Trophoblast cell (in vitro differentiated cells and primary cell): Measurements from ENCODE around the gene CKMT1A.
"Not testable (repeated sequence)": the region's sequence is repeated elsewhere in the genome, so short reads cannot be mapped to it uniquely, and the experiment has no call there.

Source experiments
- DNase-seq, 2 donors: peaks; one replicate each; pipeline ENCODE4 v3.0.0-alpha.2; 2016
- H2AFZ ChIP-seq: 2 replicates; pipeline ENCODE4 v1.6.1; 2013; ENCODE audit warnings: low read length, moderate library complexity, mild to moderate bottlenecking; ENCODE audit not compliant: insufficient read depth, poor library complexity
- H2AK5ac ChIP-seq: 2 replicates; pipeline ENCODE4 v1.6.1; 2013; ENCODE audit warnings: mild to moderate bottlenecking, low read length
- H2BK120ac ChIP-seq: 2 replicates; pipeline ENCODE4 v1.6.1; 2013; ENCODE audit warnings: low read length, mild to moderate bottlenecking, moderate library complexity; ENCODE audit not compliant: insufficient read depth, poor library complexity
- H2BK12ac ChIP-seq: 2 replicates; pipeline ENCODE4 v1.6.1; 2013; ENCODE audit warnings: mild to moderate bottlenecking, low read length, moderate library complexity
- H2BK5ac ChIP-seq: 2 replicates; pipeline ENCODE4 v1.6.1; 2013; ENCODE audit warnings: low read length, low read depth, moderate library complexity, mild to moderate bottlenecking; ENCODE audit not compliant: poor library complexity
- H3K14ac ChIP-seq: 2 replicates; pipeline ENCODE4 v1.6.1; 2013; ENCODE audit warnings: mild to moderate bottlenecking, low read length
- H3K18ac ChIP-seq: 2 replicates; pipeline ENCODE4 v1.6.1; 2013; ENCODE audit warnings: mild to moderate bottlenecking, low read length
- H3K23ac ChIP-seq: 2 replicates; pipeline ENCODE4 v1.6.1; 2013; ENCODE audit warnings: low read length
- H3K27ac ChIP-seq: 2 replicates; pipeline ENCODE4 v1.5.1; 2013; ENCODE audit warnings: low read depth, mild to moderate bottlenecking, inconsistent platforms, low read length, moderate library complexity
- H3K27me3 ChIP-seq: 2 replicates; pipeline ENCODE4 v1.6.1; 2013; ENCODE audit warnings: inconsistent platforms, mild to moderate bottlenecking, low read length, moderate library complexity; ENCODE audit not compliant: insufficient read depth
- H3K36me3 ChIP-seq, 2 experiments: 1 replicate in 1 of 2; 2 replicates in 1 of 2; pipeline ENCODE4 v1.6.1; 2013; ENCODE audit warnings: low read length in 2 of 2, mild to moderate bottlenecking in 2 of 2, moderate library complexity in 1 of 2; ENCODE audit not compliant: insufficient read depth in 2 of 2, control insufficient read depth in 1 of 2
- H3K4ac ChIP-seq: 2 replicates; pipeline ENCODE4 v1.6.1; 2013; ENCODE audit warnings: low read depth, mild to moderate bottlenecking, low read length, moderate library complexity
- H3K4me1 ChIP-seq, 2 experiments: 1 replicate in 1 of 2; 2 replicates in 1 of 2; pipeline ENCODE4 v1.6.1; 2013; ENCODE audit warnings: low read length in 2 of 2, mild to moderate bottlenecking in 2 of 2, moderate library complexity in 1 of 2; ENCODE audit not compliant: insufficient read depth in 2 of 2, control insufficient read depth in 1 of 2
- H3K4me2 ChIP-seq: 2 replicates; pipeline ENCODE4 v1.6.1; 2013; ENCODE audit warnings: inconsistent platforms, mild to moderate bottlenecking, low read length, moderate library complexity
- H3K4me3 ChIP-seq: 2 replicates; pipeline ENCODE4 v1.5.1; 2013; ENCODE audit warnings: mild to moderate bottlenecking, low read depth, low read length, inconsistent platforms
- H3K79me1 ChIP-seq: one replicate; pipeline ENCODE4 v1.6.1; 2013; ENCODE audit warnings: low read length
- H3K79me2 ChIP-seq: 2 replicates; pipeline ENCODE4 v1.6.1; 2013; ENCODE audit warnings: low read length, mild to moderate bottlenecking; ENCODE audit not compliant: control insufficient read depth, insufficient read depth, poor library complexity
- H3K9ac ChIP-seq: 2 replicates; pipeline ENCODE4 v1.6.1; 2013; ENCODE audit warnings: mild to moderate bottlenecking, low read length
- H3K9me3 ChIP-seq: 2 replicates; pipeline ENCODE4 v1.6.1; 2013; ENCODE audit warnings: low read depth, mild to moderate bottlenecking, control low read depth, inconsistent platforms, low read length; ENCODE audit not compliant: insufficient read depth
- H4K12ac ChIP-seq: 2 replicates; pipeline ENCODE4 v1.6.1; 2013; ENCODE audit warnings: low read depth, mild to moderate bottlenecking, low read length, moderate library complexity
- H4K8ac ChIP-seq: 2 replicates; pipeline ENCODE4 v1.6.1; 2013; ENCODE audit warnings: low read depth, mild to moderate bottlenecking, low read length, moderate library complexity
- H4K91ac ChIP-seq: one replicate; pipeline ENCODE4 v1.6.1; 2013; ENCODE audit warnings: low read depth, mild to moderate bottlenecking, low read length, moderate library complexity
- WGBS: extraction: QIAGEN DNeasy Blood & Tissue Kit; methylation state at CpG from one replicate; pipeline ENCODE4 v1.1.7; 2013; ENCODE audit warnings: missing lambda C conversion rate; ENCODE audit not compliant: insufficient read length, insufficient coverage; ENCODE audit errors: extremely low coverage; 5-methylcytosine and 5-hydroxymethylcytosine counted together

The CKMT1A gene

DNA sequence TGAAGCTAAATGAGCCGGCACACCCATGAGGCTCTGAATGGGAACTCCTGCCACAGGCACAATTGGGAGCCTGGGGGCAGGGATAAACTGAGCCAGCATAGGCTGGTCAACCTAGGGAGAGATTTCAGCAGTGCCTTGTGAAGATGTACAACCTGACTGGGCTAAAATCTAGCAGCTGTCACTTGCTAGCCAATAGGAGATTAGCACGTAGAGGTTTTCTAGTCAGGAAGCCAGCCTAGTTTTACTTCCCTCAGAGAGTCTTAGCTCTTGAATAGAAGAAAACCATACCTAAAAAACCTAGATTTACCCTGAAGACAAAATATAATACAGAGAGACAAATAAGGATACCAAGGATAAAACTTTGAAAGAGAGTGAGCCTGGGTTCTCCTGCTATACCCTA is 31.4 kb upstream of the CKMT1A start:
- no CpG with 5 or more reads among the region's 2 CpGs for WGBS
- H2BK5ac ChIP-seq, H3K4me3 ChIP-seq: not testable (repeated sequence)

DNA sequence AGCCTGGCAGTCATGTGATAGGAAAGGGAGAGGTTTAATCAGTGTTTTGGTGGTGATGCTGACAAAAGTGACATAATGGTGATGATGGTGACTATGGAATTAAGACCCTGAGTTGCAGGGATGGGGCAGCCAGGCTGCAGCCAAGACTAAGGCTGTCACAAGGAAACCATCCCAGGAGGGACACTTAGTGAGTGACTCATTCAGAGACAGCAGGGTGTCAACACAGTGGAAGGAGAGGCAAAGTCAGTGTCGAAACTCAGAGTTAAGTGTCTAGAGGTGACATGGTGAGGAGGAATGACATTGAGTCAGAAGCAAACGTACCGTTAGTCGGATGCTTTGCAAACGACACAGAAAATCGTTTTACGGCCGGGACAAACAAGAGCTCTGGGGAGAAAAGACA is 30.3 kb upstream of the CKMT1A start:
- not testable (repeated sequence) for H2AFZ ChIP-seq, H4K91ac ChIP-seq, H3K14ac ChIP-seq, H3K4me1 ChIP-seq, DNase-seq, H2BK12ac ChIP-seq, H3K23ac ChIP-seq, H2BK5ac ChIP-seq, H3K79me2 ChIP-seq, H3K4ac ChIP-seq, H4K12ac ChIP-seq, H3K4me2 ChIP-seq, H3K36me3 ChIP-seq, H3K18ac ChIP-seq, H3K9me3 ChIP-seq, H3K9ac ChIP-seq, H3K27ac ChIP-seq, H4K8ac ChIP-seq, H3K27me3 ChIP-seq, H2BK120ac ChIP-seq, H2AK5ac ChIP-seq, H3K79me1 ChIP-seq, H3K4me3 ChIP-seq
- WGBS = no CpG with 5 or more reads among the region's 8 CpGs

More for the DNA sequence above, 31.4 kb upstream of the CKMT1A start:
- H2BK12ac ChIP-seq, H3K9me3 ChIP-seq, H3K36me3 ChIP-seq, H2BK120ac ChIP-seq, H3K4me2 ChIP-seq, H4K91ac ChIP-seq, H3K4me1 ChIP-seq, H3K27me3 ChIP-seq, H2AK5ac ChIP-seq, H4K12ac ChIP-seq, H3K9ac ChIP-seq, H3K4ac ChIP-seq, DNase-seq, H3K79me2 ChIP-seq, H3K27ac ChIP-seq, H3K23ac ChIP-seq, H3K14ac ChIP-seq, H3K79me1 ChIP-seq, H2AFZ ChIP-seq, H3K18ac ChIP-seq, H4K8ac ChIP-seq: not testable (repeated sequence)

DNA sequence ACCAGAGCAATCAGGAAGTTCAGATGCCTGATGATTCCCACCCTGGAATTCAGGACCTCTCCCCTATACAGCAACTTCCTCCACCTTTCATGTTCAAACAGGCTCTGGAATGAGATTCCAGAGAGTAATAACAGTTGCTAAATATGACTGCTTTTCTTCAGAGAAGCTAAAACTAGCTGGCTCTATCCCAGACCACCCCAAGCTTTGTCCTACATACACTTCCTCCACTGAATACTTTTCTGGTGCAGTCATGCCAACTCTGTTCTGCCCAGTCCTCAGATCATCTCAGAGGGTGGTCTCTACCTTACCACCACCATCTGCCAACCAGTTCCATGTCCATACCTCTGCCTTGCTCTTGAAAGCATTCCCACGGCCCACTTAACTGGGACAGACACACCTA is 27.5 kb upstream of the CKMT1A start:
- H3K27me3 ChIP-seq, H2BK120ac ChIP-seq, H3K36me3 ChIP-seq, H2BK5ac ChIP-seq, H3K79me2 ChIP-seq, H3K4me3 ChIP-seq, H3K79me1 ChIP-seq, H4K91ac ChIP-seq, H3K23ac ChIP-seq, H3K14ac ChIP-seq, H3K9me3 ChIP-seq, H3K4me2 ChIP-seq, H3K18ac ChIP-seq, H4K8ac ChIP-seq, H3K4ac ChIP-seq, H2AK5ac ChIP-seq, H3K27ac ChIP-seq, H2AFZ ChIP-seq, H2BK12ac ChIP-seq, H4K12ac ChIP-seq, DNase-seq, H3K4me1 ChIP-seq, H3K9ac ChIP-seq: not testable (repeated sequence)
- WGBS = no CpG with 5 or more reads among the region's 1 CpG

DNA sequence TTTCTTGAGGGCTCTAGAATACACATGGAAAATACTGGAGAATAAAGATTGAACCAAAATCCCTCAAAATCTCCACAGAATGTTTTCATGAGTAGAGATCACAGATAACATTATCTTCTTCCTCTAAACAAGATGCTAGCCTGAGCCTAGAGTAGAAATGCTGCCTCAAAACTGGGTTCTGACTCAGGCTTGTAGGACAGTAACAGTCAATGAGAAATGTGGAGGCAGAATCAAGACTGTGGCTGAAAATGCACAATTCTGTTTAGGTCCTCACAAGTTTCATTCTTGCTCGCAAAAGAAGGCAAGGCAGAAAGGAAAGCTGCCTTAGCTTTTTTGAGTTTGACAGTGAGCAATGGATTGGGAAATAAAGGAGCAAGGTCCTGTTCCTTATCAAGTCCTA is 19.5 kb upstream of the CKMT1A start:
- H2BK5ac ChIP-seq, H2BK12ac ChIP-seq, H4K91ac ChIP-seq, H3K9ac ChIP-seq, H3K18ac ChIP-seq, H2AK5ac ChIP-seq, H4K8ac ChIP-seq, DNase-seq, H3K4me3 ChIP-seq, H4K12ac ChIP-seq, H3K27ac ChIP-seq, H3K79me1 ChIP-seq, H3K36me3 ChIP-seq, H3K4ac ChIP-seq, H3K4me1 ChIP-seq, H3K79me2 ChIP-seq, H3K27me3 ChIP-seq, H2AFZ ChIP-seq, H3K23ac ChIP-seq, H2BK120ac ChIP-seq, H3K9me3 ChIP-seq, H3K14ac ChIP-seq, H3K4me2 ChIP-seq: not testable (repeated sequence)
- WGBS = no CpG with 5 or more reads among the region's 1 CpG
